Uterus (tissue), 2 donors: ENCODE measurements around the gene IL17RD.

Source experiments
- CTCF ChIP-seq, 4 experiments: fragments of 200-600 bp in 2 of 4; fragments of 450-650 bp in 2 of 4; sonication (generic) in 2 of 4; IDR thresholded peaks; one replicate each; pipeline ENCODE4 v1.5.1; 2016 to 2019; ENCODE audit warnings: antibody characterized with exemption in 4 of 4, mild to moderate bottlenecking in 2 of 4, moderate library complexity in 1 of 4
- POLR2A ChIP-seq, 2 donors: fragments of 450-650 bp; IDR thresholded peaks; one replicate each; pipeline ENCODE4 v1.6.1; 2016; ENCODE audit warnings: antibody characterized with exemption in 2 of 2, mild to moderate bottlenecking in 1 of 2, moderate library complexity in 1 of 2

GRCh38 chr3:57152151-57153143, 12.7 kb downstream of the IL17RD start:
- no peak for TF ChIP-seq POLR2A (IDR thresholded peaks at IDR 0.05)
- TF ChIP-seq CTCF (IDR thresholded peaks at IDR 0.05): peak in 3 of 4 experiments; percentile 11 to 42 (median 29)
